SH-SY5Y (cell line): ENCODE data around the gene NOL7.

ENCODE experiments used
- GATA2 ChIP-seq: IDR thresholded peaks from 2 replicates; pipeline ENCODE4 v1.6.1; 2011; ENCODE audit warnings: mild to moderate bottlenecking, low read depth, low read length
- GATA3 ChIP-seq: IDR thresholded peaks from 2 replicates; pipeline ENCODE4 v1.6.1; 2011; ENCODE audit warnings: low read depth, mild to moderate bottlenecking, low read length, moderate library complexity

- TF ChIP-seq GATA2 (no peak), GATA3 (no peak)
Measured at GRCh38 chr6:13572240-13572639, 42.9 kb upstream of the NOL7 start.
